A549 (cell line): ENCODE data around the gene PTCH2. TPM values are rescaled to one million over a fixed set of nuclear protein-coding genes. Genes with fewer than 3 reads are reported as not detected.

Experiments used
- ATAC-seq, 2 experiments: fragments of 200-7000 bp in 1 of 2; fragments of >200 bp in 1 of 2; cut with Nextera tagmentation in 1 of 2; cut with Tn5 transposase in 1 of 2; 3 replicates each; pipeline versions ENCODE4 v1.8.0 to v1.9.1; 2018 to 2020; ENCODE audit warnings: mild to moderate bottlenecking in 1 of 2, moderate library complexity in 1 of 2
- CTCF ChIA-PET: fragments of 300-600 bp; sonication (Branson Sonifier 250); formaldehyde crosslinking; extraction: SDS; loops from one replicate; lab custom pipeline; 2021; ENCODE audit warnings: antibody characterized with exemption, inconsistent platforms; lab: Yijun Ruan, JAX
- POLR2A ChIA-PET: fragments of 350-600 bp; formaldehyde crosslinking; extraction: SDS; loops from one replicate; lab custom pipeline; 2021; ENCODE audit warnings: antibody characterized with exemption, inconsistent platforms; lab: Yijun Ruan, JAX
- DNase-seq, 2 experiments: peaks; one replicate each; pipeline versions ENCODE4 v3.0.0 to v3.0.0-alpha.2; 2011 to 2016; ENCODE audit warnings: low read depth in 1 of 2, low spot score in 1 of 2
- FAIRE-seq: peaks from 2 replicates; lab custom pipeline; 2011; peaks lifted over from hg19 to GRCh38; lab: Jason Lieb, UNC
- H3K27ac ChIP-seq, 2 experiments: fragments of >200 bp; sonication (Bioruptor Twin); formaldehyde crosslinking; 3 replicates each; pipeline ENCODE4 v1.5.1; 2016 to 2017
- H3K4me1 ChIP-seq: fragments of >200 bp; sonication (Bioruptor Twin); formaldehyde crosslinking; 3 replicates; pipeline ENCODE4 v1.6.1; 2016
- H3K4me2 ChIP-seq: fragments of >200 bp; sonication (Bioruptor Twin); formaldehyde crosslinking; 3 replicates; pipeline ENCODE4 v1.6.1; 2016
- H3K4me3 ChIP-seq: fragments of >200 bp; sonication (Bioruptor Twin); formaldehyde crosslinking; 3 replicates; pipeline ENCODE4 v1.5.1; 2016
- H3K9me3 ChIP-seq: fragments of >200 bp; sonication (Bioruptor Twin); formaldehyde crosslinking; 3 replicates; pipeline ENCODE4 v1.6.1; 2016
- ATOH8 ChIP-seq: fragments of 250-450 bp; sonication (Bioruptor Pico); IDR thresholded peaks from 2 replicates; pipeline ENCODE4 v1.5.0; 2020; ENCODE audit warnings: low read depth, mild to moderate bottlenecking, moderate library complexity
- CTCF ChIP-seq: fragments of >200 bp; sonication (Bioruptor Twin); formaldehyde crosslinking; IDR thresholded peaks from 3 replicates; pipeline ENCODE4 v1.5.1; 2016
- E2F6 ChIP-seq: IDR thresholded peaks from 2 replicates; pipeline ENCODE4 v1.6.1; 2012; ENCODE audit warnings: low read depth, borderline replicate concordance
- EHF ChIP-seq: fragments of 250-450 bp; sonication (Bioruptor Pico); IDR thresholded peaks from 2 replicates; pipeline ENCODE4 v1.5.0; 2020; ENCODE audit warnings: mild to moderate bottlenecking
- EHMT2 ChIP-seq: fragments of 200-600 bp; sonication (generic); IDR thresholded peaks from 2 replicates; pipeline ENCODE4 v1.6.1; 2016; ENCODE audit warnings: antibody characterized with exemption, low read depth, mild to moderate bottlenecking, moderate library complexity
- EP300 ChIP-seq, 2 experiments: fragments of >200 bp; sonication (Bioruptor Twin); formaldehyde crosslinking; IDR thresholded peaks; 2 replicates in 1 of 2; 3 replicates in 1 of 2; pipeline ENCODE4 v1.6.1; 2016 to 2017
- FOXS1 ChIP-seq: fragments of 250-450 bp; sonication (Bioruptor Pico); IDR thresholded peaks from 2 replicates; pipeline ENCODE4 v1.5.0; 2020; ENCODE audit warnings: mild to moderate bottlenecking, moderate library complexity
- HDAC2 ChIP-seq: fragments of 200-600 bp; sonication (generic); IDR thresholded peaks from 2 replicates; pipeline ENCODE4 v1.6.1; 2016
- JUN ChIP-seq, 2 experiments: fragments of >200 bp; sonication (Bioruptor Twin); formaldehyde crosslinking; IDR thresholded peaks; 2 replicates in 1 of 2; 3 replicates in 1 of 2; pipeline ENCODE4 v1.6.1; 2016 to 2017
- KDM5A ChIP-seq: fragments of 200-600 bp; sonication (generic); IDR thresholded peaks from 2 replicates; pipeline ENCODE4 v1.6.1; 2016; ENCODE audit warnings: antibody characterized with exemption, mild to moderate bottlenecking
- MAX ChIP-seq: IDR thresholded peaks from 2 replicates; pipeline ENCODE4 v1.6.1; 2012
- MYC ChIP-seq: IDR thresholded peaks from 2 replicates; pipeline ENCODE4 v1.6.1; 2012; ENCODE audit warnings: mild to moderate bottlenecking, inconsistent platforms, low read length, improper control_type of control experiment, borderline replicate concordance
- NFE2L2 ChIP-seq: fragments of 150-350 bp; conservative IDR thresholded peaks from 2 replicates; pipeline ENCODE4 v1.6.1; 2014; ENCODE audit warnings: low read length
- NPAS2 ChIP-seq: fragments of 250-450 bp; sonication (Bioruptor Pico); IDR thresholded peaks from 2 replicates; pipeline ENCODE4 v1.8.0; 2022; ENCODE audit warnings: mild to moderate bottlenecking, moderate library complexity, borderline replicate concordance
- NR3C1 ChIP-seq: fragments of >200 bp; sonication (Bioruptor Twin); formaldehyde crosslinking; IDR thresholded peaks from 3 replicates; pipeline ENCODE4 v1.6.1; 2017
- PHF8 ChIP-seq: fragments of 200-600 bp; sonication (generic); IDR thresholded peaks from 2 replicates; pipeline ENCODE4 v1.6.1; 2016; ENCODE audit warnings: low read depth, mild to moderate bottlenecking, antibody characterized with exemption, moderate library complexity, borderline replicate concordance
- POLR2A ChIP-seq: IDR thresholded peaks from 2 replicates; pipeline ENCODE4 v1.6.1; 2012; ENCODE audit warnings: mild to moderate bottlenecking, low read length
- RAD21 ChIP-seq, 2 experiments: fragments of >200 bp in 1 of 2; sonication (Bioruptor Twin) in 1 of 2; formaldehyde crosslinking in 1 of 2; IDR thresholded peaks in 1 of 2; conservative IDR thresholded peaks in 1 of 2; 2 replicates in 1 of 2; 3 replicates in 1 of 2; pipeline ENCODE4 v1.6.1; 2012 to 2018; ENCODE audit warnings: inconsistent platforms in 1 of 2
- REST ChIP-seq: fragments of 200-600 bp; sonication (generic); IDR thresholded peaks from 2 replicates; pipeline ENCODE4 v1.6.1; 2016; ENCODE audit warnings: antibody characterized with exemption, mild to moderate bottlenecking, moderate library complexity
- SMC3 ChIP-seq: fragments of >200 bp; sonication (Bioruptor Twin); formaldehyde crosslinking; IDR thresholded peaks from 3 replicates; pipeline ENCODE4 v1.6.1; 2018; ENCODE audit warnings: inconsistent platforms
- SREBF2 ChIP-seq: fragments of 450-650 bp; IDR thresholded peaks from 2 replicates; pipeline ENCODE4 v1.6.1; 2014; ENCODE audit warnings: mild to moderate bottlenecking, moderate library complexity
- USF2 ChIP-seq: fragments of 450-650 bp; IDR thresholded peaks from 2 replicates; pipeline ENCODE4 v1.6.1; 2014; ENCODE audit warnings: antibody characterized with exemption
- ZC3H11A ChIP-seq: fragments of 450-650 bp; IDR thresholded peaks from 2 replicates; pipeline ENCODE4 v1.6.1; 2014; ENCODE audit warnings: antibody characterized with exemption, mild to moderate bottlenecking
- WGBS: methylation state at CpG from one replicate; pipeline ENCODE4 v1.1.6; 2017; ENCODE audit errors: missing lambda C conversion rate; 5-methylcytosine and 5-hydroxymethylcytosine counted together
- polyA plus RNA-seq, 4 experiments: library from polyadenylated mRNA; depleted of rRNA in 3 of 4; stranded (reverse); fragments of >200 nt; fragmentation: RNase III in 1 of 4; extraction: RNeasy Plus Mini Kit Qiagen cat#74134 plus additional on column Dnase treatment in 1 of 4; gene quantifications; 2 replicates in 3 of 4; 3 replicates in 1 of 4; pipeline ENCODE4 v1.2.3, GENCODE V29; 2011 to 2017

Gene PTCH2
- polyA plus RNA-seq, 2 of the 4 experiments (the other 2 are of a cell fraction), result 0.14 to 0.32 TPM

GRCh38 chr1:44786138-44786840 lies 56.8 kb downstream of the PTCH2 start:
- TF ChIP-seq MYC (peak; percentile 78; the same call in 1 of the 2 replicates), MAX (peak; percentile 98), JUN (IDR thresholded peaks at IDR 0.05) (peak in 1 of 2 experiments; percentile 56; a peak in 1 of 5 replicates), HDAC2 (no peak), FOXS1 (CRISPR knock-in tag) (no peak), E2F6 (peak; percentile 93), EHF (CRISPR knock-in tag) (peak; percentile 62; the same call in 1 of the 2 replicates), EHMT2 (no peak), NFE2L2 (no peak), KDM5A (no peak; the same call in 1 of the 2 replicates), NPAS2 (CRISPR knock-in tag) (peak; percentile 61; the same call in 1 of the 2 replicates), SREBF2 (no peak), POLR2A (peak; percentile 40), ATOH8 (CRISPR knock-in tag) (0 out of 2 replicates have a peak, but pooled peaks have one; percentile 35), NR3C1 (no peak), RAD21 (conservative IDR thresholded peaks at IDR 0.05 in 1 of 2, IDR thresholded peaks at IDR 0.05 in 1 of 2) (peak; percentile 68 to 74), SMC3 (peak; percentile 61), USF2 (peak; percentile 57), CTCF (peak; percentile 76), PHF8 (no peak)
- Histone ChIP-seq H3K9me3 (no peaks in the 10 kb centered on the region), H3K4me3 (peak overlapping the region; percentile 49), H3K4me2 (peak overlapping the region; percentile 97), H3K27ac (peak overlapping the region; percentile 89 to 93), H3K4me1 (peaks cover 6% of the 10 kb centered on the region)
- DNase-seq (peak; percentile 75 to 77), ATAC-seq (peak; percentile 63 to 70), FAIRE-seq (no peak)
- ChIA-PET POLR2A (interaction anchor here (0.6 to 1.8 kb wide), 3 partner anchors 10 to 753 kb away, joined by 3 to 11 read pairs (median 4); partner anchors contain the start of gene RPS8), CTCF (interaction anchor here (0.7 to 7.1 kb wide), 19 partner anchors 8 to 713 kb away, joined by 3 to 44 read pairs (median 5); partner anchors contain the start of genes BTBD19, KIF2C, PLK3 and RNU5D-1)
- 30% methylated on average over 11 of the region's 49 CpGs for WGBS

- H3K27ac ChIP-seq, result peak overlapping the region; percentile 89 to 93
- WGBS, result 31% methylated on average over 10 of the region's 11 CpGs
- H3K4me3 ChIP-seq, result peak overlapping the region; percentile 49
- H3K4me1 ChIP-seq, result peaks cover 6% of the 10 kb centered on the region
- ChIA-PET POLR2A (interaction anchor here (1.6 to 1.8 kb wide), 2 partner anchors 10 to 34 kb away, joined by 4 to 11 read pairs; partner anchors contain the start of gene RPS8), CTCF (interaction anchor here (0.7 to 7.1 kb wide), 12 partner anchors 8 to 110 kb away, joined by 3 to 44 read pairs (median 4); partner anchors contain the start of genes BTBD19, KIF2C and PLK3)
- peak overlapping the region; percentile 97 for H3K4me2 ChIP-seq
- FAIRE-seq, result no peak
- no peak for DNase-seq
- no peak for ATAC-seq
- H3K9me3 ChIP-seq, result no peaks in the 10 kb centered on the region
- TF ChIP-seq EP300 (IDR thresholded peaks at IDR 0.05) (no peak), HDAC2 (no peak), ZC3H11A (no peak), CTCF (no peak), SREBF2 (no peak), POLR2A (no peak), MAX (no peak), REST (no peak)
These were observed 57.4 kb downstream of the PTCH2 start for GRCh38 chr1:44785501-44786137.
